ENCODE data around the gene TMPRSS13. TPM values are rescaled to one million over a fixed set of nuclear protein-coding genes. Genes with fewer than 3 reads are reported as not detected.

The TMPRSS13 gene
- polyA plus RNA-seq, 2 of the 4 experiments (the other 2 are of a cell fraction): not detected

GRCh38 chr11:117915672-117916235 is 13.4 kb downstream of the TMPRSS13 start (continued):
- TF ChIP-seq, protein P1, sequence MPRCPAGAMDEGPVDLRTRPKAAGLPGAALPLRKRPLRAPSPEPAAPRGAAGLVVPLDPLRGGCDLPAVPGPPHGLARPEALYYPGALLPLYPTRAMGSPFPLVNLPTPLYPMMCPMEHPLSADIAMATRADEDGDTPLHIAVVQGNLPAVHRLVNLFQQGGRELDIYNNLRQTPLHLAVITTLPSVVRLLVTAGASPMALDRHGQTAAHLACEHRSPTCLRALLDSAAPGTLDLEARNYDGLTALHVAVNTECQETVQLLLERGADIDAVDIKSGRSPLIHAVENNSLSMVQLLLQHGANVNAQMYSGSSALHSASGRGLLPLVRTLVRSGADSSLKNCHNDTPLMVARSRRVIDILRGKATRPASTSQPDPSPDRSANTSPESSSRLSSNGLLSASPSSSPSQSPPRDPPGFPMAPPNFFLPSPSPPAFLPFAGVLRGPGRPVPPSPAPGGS (IDR thresholded peaks at IDR 0.05): no peak
- TF ChIP-seq RNF2 (IDR thresholded peaks at IDR 0.05; ENCODE audit: borderline replicate concordance, low read depth): no peak

DNA sequence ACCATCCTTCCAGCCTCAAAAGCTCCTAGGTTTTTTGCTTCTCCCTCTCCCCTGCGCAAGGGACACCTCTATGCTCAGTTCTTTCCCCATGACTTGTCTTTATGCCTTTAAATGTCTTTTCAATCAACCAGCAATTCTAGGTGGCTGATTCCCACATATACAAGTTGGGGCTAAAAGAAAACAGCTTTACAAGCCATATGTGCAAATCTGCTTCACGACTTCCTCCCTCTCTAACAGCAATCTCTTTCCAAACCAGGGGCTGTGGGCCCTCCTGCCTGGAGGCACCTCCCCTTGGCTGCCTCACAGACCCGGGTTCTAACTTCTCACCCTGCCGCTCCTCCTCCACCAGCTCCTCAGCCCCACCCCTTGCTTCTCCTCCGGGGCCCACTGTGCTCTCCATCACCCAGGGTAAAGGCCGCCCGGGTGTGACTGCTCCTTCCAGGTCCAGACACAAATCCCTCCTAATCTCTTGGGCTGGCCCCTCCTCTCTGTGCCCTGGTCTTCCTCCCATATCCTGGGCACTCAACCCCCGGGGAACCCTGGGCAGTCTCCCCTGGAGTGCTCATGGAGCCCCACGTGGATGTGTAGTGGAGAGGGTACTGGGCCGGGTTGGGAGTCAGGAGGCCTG is 14.1 kb downstream of the TMPRSS13 start:
- WGBS (ENCODE audit: missing lambda C conversion rate): 55% methylated on average over 7 of the region's 10 CpGs
- FAIRE-seq (no peak), DNase-seq (ENCODE audit: low read depth in 1 of 2, low spot score in 1 of 2) (no peak), ATAC-seq (no peak)
- Histone ChIP-seq H3K4me3 (no peak overlapping the region), H3K27ac (no peak overlapping the region), H3K4me2 (no peak overlapping the region), H3K4me1 (no peaks in the 10 kb centered on the region), H3K9me3 (no peaks in the 10 kb centered on the region)
- ChIA-PET POLR2A (no interaction called here), CTCF (interaction anchor here (2.7 kb wide), 1 partner anchor 32 kb away, joined by 10 read pairs; no protein-coding TSS in a partner anchor)
- no peak for TF ChIP-seq MAZ (IDR thresholded peaks at IDR 0.05; ENCODE audit: borderline replicate concordance, low read depth, low read length)
- TF ChIP-seq CBX8 (IDR thresholded peaks at IDR 0.05): no peak
- no peak for TF ChIP-seq NR3C1 (IDR thresholded peaks at IDR 0.05)
- TF ChIP-seq KDM5A (IDR thresholded peaks at IDR 0.05): no peak
- no peak for TF ChIP-seq EHF (CRISPR knock-in tag; IDR thresholded peaks at IDR 0.05)

- no peak for FAIRE-seq
- POLR2A ChIA-PET: no interaction called here
Observed at GRCh38 chr11:117914398-117914761, 14.8 kb downstream of the TMPRSS13 start.

GRCh38 chr11:117913736-117914397 is 15.3 kb downstream of the TMPRSS13 start:
- H3K4me3 ChIP-seq: no peak overlapping the region
- DNase-seq (ENCODE audit: low read depth in 1 of 2, low spot score in 1 of 2) (no peak), FAIRE-seq (no peak), ATAC-seq (no peak)
- H3K4me2 ChIP-seq: no peak overlapping the region
- no peak overlapping the region for H3K27ac ChIP-seq
- H3K4me1 ChIP-seq: no peaks in the 10 kb centered on the region
- 63% methylated on average over 8 of the region's 9 CpGs for WGBS (ENCODE audit: missing lambda C conversion rate)
- H3K9me3 ChIP-seq: no peaks in the 10 kb centered on the region
- POLR2A ChIA-PET: no interaction called here
- CTCF ChIA-PET: interaction anchor here (2.7 kb wide), 1 partner anchor 33 kb away, joined by 10 read pairs; no protein-coding TSS in a partner anchor
- TF ChIP-seq ZSCAN20 (CRISPR knock-in tag; IDR thresholded peaks at IDR 0.05) (no peak), HOXA7 (CRISPR knock-in tag; IDR thresholded peaks at IDR 0.05) (no peak), HEYL (CRISPR knock-in tag; IDR thresholded peaks at IDR 0.05) (no peak), JUNB (IDR thresholded peaks at IDR 0.05) (no peak), POLR2AphosphoS2 (conservative IDR thresholded peaks at IDR 0.05; ENCODE audit: low read length) (no peak), REST (IDR thresholded peaks at IDR 0.05) (no peak), TFCP2L1 (CRISPR knock-in tag; IDR thresholded peaks at IDR 0.05) (no peak), CHD4 (IDR thresholded peaks at IDR 0.05; ENCODE audit: borderline replicate concordance) (no peak), CEBPB (IDR thresholded peaks at IDR 0.05) (no peak), E2F6 (IDR thresholded peaks at IDR 0.05; ENCODE audit: borderline replicate concordance, low read depth) (no peak)
- TF ChIP-seq, protein P2, sequence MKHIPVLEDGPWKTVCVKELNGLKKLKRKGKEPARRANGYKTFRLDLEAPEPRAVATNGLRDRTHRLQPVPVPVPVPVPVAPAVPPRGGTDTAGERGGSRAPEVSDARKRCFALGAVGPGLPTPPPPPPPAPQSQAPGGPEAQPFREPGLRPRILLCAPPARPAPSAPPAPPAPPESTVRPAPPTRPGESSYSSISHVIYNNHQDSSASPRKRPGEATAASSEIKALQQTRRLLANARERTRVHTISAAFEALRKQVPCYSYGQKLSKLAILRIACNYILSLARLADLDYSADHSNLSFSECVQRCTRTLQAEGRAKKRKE (CRISPR knock-in tag; IDR thresholded peaks at IDR 0.05; ENCODE audit: low read depth): no peak

More at GRCh38 chr11:117914398-117914761, 14.8 kb downstream of the TMPRSS13 start:
- TF ChIP-seq GATA3 (IDR thresholded peaks at IDR 0.05; ENCODE audit: borderline replicate concordance) (no peak), ZSCAN20 (CRISPR knock-in tag; IDR thresholded peaks at IDR 0.05) (no peak), NPAS2 (CRISPR knock-in tag; IDR thresholded peaks at IDR 0.05; ENCODE audit: borderline replicate concordance) (no peak), ESRRA (IDR thresholded peaks at IDR 0.05; ENCODE audit: borderline replicate concordance, low read length) (no peak), MYC (IDR thresholded peaks at IDR 0.05; ENCODE audit: borderline replicate concordance, low read length) (no peak), HOXB5 (CRISPR knock-in tag; IDR thresholded peaks at IDR 0.05) (no peak), JUN (IDR thresholded peaks at IDR 0.05) (no peak), FOSB (CRISPR knock-in tag; IDR thresholded peaks at IDR 0.05) (no peak), CBX8 (IDR thresholded peaks at IDR 0.05) (no peak), ZNF302 (CRISPR knock-in tag; IDR thresholded peaks at IDR 0.05) (no peak), MAZ (IDR thresholded peaks at IDR 0.05; ENCODE audit: borderline replicate concordance, low read depth, low read length) (no peak), HOXB13 (CRISPR knock-in tag; IDR thresholded peaks at IDR 0.05; ENCODE audit: low read depth) (no peak), SMC3 (IDR thresholded peaks at IDR 0.05) (no peak), ZFP36 (IDR thresholded peaks at IDR 0.05; ENCODE audit: borderline replicate concordance, partially characterized antibody) (no peak)
- TF ChIP-seq, protein P2 (CRISPR knock-in tag; IDR thresholded peaks at IDR 0.05; ENCODE audit: low read depth): no peak
- H3K4me1 ChIP-seq: no peaks in the 10 kb centered on the region
- CTCF ChIA-PET: interaction anchor here (2.7 kb wide), 1 partner anchor 32 kb away, joined by 10 read pairs; no protein-coding TSS in a partner anchor
- 83% methylated on average over 4 of the region's 5 CpGs for WGBS (ENCODE audit: missing lambda C conversion rate)
- ATAC-seq: no peak
- no peak overlapping the region for H3K4me3 ChIP-seq
- DNase-seq (ENCODE audit: low read depth in 1 of 2, low spot score in 1 of 2): no peak
- H3K4me2 ChIP-seq: no peak overlapping the region
- no peaks in the 10 kb centered on the region for H3K9me3 ChIP-seq
- no peak overlapping the region for H3K27ac ChIP-seq

Data from A549 (cell line).